GM21423 (cell line): Measurements from ENCODE around the gene RSBN1L.
"Not testable (repeated sequence)": the region's sequence is repeated elsewhere in the genome, so short reads cannot be mapped to it uniquely, and the experiment has no call there.

Experiments
- ATAC-seq: cut with Tn5 transposase; IDR thresholded peaks from one replicate; pipeline ENCODE4 v1.9.1; 2021; ENCODE audit warnings: mild to moderate bottlenecking, moderate library complexity; ENCODE audit not compliant: unreplicated experiment

The RSBN1L gene

GRCh38 chr7:77687100-77687746, 9.0 kb upstream of the RSBN1L start:
- ATAC-seq = no peak

GRCh38 chr7:77687747-77688144, 8.5 kb upstream of the RSBN1L start:
- peak; percentile 66 for ATAC-seq

DNA sequence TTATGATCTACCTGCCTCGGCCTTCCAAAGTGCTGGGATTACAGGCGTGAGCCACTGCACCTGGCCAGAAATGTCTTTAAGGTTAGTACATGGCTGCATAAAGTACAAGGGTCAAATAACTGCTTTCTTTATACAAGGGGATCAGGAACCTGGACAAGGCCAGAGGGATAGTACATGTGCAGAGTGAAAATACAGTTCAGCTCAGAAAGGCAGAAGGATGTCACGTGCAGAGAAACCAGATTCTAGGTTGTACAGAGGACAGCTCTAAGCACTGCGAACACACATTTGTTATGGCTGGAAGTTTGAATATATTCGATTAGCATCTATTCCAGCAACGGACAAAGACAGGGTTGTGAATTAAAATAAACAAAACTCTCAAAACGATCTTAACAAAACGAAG, 6.0 kb upstream of the RSBN1L start:
- ATAC-seq = no peak

- ATAC-seq = no peak
Observed at GRCh38 chr7:77691892-77692491, 4.3 kb upstream of the RSBN1L start.

- ATAC-seq = no peak
Observed at GRCh38 chr7:77693830-77694583, 2.3 kb upstream of the RSBN1L start.

DNA sequence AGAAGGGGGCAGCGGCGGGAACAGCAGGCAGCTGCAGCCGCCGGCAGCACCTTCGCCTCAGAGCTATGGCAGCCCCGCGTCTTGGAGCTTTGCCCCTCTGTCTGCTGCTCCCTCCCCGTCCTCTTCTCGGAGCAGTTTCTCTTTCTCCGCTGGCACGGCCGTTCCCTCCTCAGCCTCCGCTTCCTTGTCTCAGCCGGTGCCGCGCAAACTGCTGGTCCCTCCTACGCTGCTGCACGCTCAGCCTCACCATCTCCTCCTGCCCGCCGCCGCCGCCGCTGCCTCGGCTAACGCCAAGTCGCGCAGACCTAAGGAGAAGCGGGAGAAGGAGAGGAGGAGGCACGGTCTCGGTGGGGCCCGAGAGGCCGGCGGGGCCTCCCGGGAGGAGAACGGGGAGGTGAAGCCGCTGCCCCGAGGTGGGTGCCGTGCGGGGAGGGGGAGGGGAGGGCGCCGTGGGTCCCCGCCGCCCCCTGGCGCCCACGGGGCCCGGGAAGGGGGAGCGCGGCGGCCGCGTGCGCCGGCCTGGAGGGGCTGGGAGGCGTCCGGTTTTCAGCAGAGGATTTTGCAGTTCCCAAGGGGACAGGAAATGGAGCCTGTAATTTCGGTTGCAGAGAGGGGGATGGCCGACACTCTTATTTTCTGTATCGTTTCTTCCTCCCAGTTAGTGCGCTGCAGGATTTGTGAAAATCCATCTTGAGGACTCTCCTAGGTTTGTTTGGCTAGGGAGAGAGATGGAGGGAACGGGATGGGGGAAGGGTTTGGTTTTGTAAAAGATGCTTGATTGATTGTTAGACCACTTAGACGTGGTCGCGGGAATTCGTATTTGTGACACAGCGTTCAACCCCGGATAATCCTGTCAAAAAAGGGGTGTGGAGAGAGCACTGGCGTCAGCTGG, 630 bp downstream of the RSBN1L start:
- ATAC-seq = peak; percentile 15

DNA sequence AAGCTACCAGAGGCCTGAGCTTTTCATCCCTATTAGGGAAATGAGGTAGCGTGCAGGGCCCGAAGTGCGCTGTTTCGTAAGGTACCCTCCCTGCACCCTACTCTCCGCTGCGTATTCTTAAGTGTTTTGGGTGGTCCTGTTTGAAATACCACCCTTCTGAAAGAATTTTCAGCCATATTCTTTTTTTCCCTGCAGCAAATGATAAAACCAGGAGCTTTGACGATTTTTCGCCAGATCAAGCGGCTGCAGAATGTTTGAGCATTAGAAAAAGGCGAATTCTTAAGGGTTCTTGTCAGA, 1.2 kb downstream of the RSBN1L start:
- peak; percentile 17 for ATAC-seq

GRCh38 chr7:77698042-77698625, 1.9 kb downstream of the RSBN1L start:
- no peak for ATAC-seq

DNA sequence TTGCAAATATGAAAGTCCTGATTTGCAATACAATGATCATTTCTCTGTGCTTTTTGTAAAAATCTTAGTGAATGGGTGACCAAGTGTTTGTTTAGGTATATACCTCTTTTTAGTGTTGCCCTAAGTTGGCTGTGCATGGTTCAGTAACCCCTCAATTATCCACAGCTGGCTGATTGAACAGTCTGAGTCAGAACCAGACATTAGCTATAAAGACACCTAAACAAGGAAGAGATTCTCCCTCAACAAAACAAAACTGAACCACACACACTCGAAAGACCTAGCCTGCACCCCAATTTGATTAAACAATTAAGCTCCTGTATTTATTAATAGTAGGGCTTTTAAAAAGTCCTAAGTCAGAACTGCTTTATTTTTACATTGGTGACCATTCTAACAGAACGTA, 2.8 kb downstream of the RSBN1L start:
- ATAC-seq = peak; percentile 31

DNA sequence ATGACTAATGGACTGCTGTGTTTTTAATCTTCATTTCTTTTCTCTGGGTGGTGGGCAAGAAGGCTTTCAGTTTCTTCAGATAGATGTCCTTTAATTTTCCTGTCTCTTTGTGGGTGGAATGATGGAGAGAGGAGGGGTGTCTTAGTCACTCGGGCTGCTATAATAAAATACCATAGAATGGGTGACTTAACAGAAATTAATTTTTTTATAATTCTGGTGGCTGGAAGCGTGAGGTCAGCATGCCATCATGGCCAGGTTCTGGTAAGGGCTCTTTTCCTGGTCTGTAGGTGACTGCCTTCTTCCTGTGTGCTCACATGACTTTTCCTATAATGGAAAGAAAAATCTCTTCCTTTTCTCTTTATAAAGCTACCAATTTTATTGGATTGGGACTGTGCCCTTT, 6.3 kb downstream of the RSBN1L start:
- no peak for ATAC-seq

- ATAC-seq = no peak
Observed at GRCh38 chr7:77702968-77703472, 6.8 kb downstream of the RSBN1L start.

DNA sequence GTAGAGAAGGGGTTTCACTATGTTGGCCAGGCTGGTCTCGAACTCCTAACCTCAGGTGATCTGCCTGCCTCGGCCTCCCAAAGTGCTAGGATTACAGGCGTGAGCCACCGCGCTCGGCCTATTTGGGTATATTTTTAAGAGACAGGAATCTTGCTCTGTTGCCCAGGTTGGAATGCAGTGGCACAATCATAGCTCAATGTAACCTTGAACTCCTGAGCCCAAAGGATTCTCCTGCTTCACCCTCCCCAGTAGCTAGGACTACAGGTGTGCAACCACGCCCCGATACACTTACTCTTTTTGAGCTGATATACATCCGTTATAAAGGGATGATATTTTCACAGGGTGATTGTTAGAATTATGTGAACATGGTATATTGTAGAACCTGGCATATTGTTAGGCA, 7.4 kb downstream of the RSBN1L start:
- not testable (repeated sequence) for ATAC-seq

GRCh38 chr7:77707504-77707992, 11.3 kb downstream of the RSBN1L start:
- ATAC-seq = no peak

DNA sequence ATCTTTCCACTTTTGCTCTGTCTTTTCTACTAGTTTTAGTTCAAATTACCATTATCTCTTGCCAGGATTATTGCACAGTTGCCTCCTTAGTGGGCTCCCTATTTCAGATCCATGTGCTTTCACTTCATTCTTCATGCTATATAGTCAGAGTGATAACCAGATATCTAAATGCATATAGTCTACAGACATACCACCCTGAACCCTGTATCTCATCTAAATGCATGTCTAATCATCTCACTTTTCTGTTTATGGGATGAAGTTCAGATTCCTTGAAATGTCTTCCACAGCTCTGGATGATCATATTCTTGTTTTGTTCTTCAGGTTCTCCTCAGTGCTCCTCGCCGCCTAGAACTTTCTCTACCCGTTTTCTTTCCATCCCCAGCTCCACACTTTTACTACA, 13.8 kb downstream of the RSBN1L start:
- no peak for ATAC-seq

- ATAC-seq = no peak
Observed at GRCh38 chr7:77710861-77711260, 14.6 kb downstream of the RSBN1L start.

GRCh38 chr7:77714195-77714594, 17.9 kb downstream of the RSBN1L start:
- no peak for ATAC-seq

- ATAC-seq = not testable (repeated sequence)
Observed at GRCh38 chr7:77714931-77715330, 18.7 kb downstream of the RSBN1L start.

DNA sequence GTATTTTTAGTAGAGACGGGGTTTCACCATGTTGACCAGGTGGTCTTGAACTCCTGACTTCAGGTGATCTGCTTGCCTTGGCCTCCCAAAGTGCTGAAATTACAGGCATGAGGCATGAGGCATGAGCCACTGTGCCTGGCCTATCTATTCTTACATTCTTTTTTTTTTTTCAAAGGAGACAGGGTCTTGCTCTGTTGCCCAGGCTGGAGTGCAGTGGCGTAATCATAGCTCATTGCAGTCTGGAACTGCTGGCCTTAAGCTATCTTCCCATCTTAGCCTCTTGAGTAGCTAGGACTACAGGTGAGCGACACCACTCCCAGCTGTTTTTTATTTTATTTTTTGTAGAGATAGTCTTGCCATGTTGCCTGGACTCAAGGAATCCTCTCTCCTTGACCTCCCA, 20.5 kb downstream of the RSBN1L start:
- ATAC-seq = no peak

- ATAC-seq = not testable (repeated sequence)
Observed at GRCh38 chr7:77717566-77717965, 21.3 kb downstream of the RSBN1L start.

DNA sequence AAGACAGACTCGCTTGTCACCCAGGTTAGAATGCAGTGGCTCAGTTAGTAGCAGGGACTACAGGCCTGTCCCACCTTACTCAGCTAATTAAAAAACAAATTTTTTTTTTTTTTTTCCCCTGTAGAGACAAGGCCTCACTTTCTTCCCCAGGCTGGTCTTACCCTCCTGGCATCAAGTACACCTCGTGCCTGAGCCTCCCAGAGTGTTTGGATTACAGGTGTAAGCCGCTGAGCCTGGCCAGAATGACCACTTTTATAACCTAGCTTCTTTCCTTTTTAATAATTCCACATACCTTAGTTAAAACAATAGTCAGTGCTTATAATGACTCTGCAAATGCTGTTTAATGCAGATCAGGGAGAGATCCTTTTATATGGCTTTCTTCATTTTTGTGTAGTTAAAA, 31.3 kb downstream of the RSBN1L start:
- ATAC-seq = no peak
